Stomach (tissue), 4 donors: Measurements from ENCODE around the gene ACOT9.

Experiments
- POLR2A ChIP-seq, 4 donors: fragments of 450-650 bp; IDR thresholded peaks; one replicate each; pipeline ENCODE4 v1.6.1; 2016; ENCODE audit warnings: antibody characterized with exemption in 4 of 4, control low read depth in 2 of 4, mild to moderate bottlenecking in 1 of 4, moderate library complexity in 1 of 4
- TF ChIP-seq, protein P1 (sequence below), 7 experiments: fragments of 450-650 bp in 4 of 7; fragments of 200-600 bp in 3 of 7; sonication (generic) in 3 of 7; IDR thresholded peaks; one replicate each; pipeline ENCODE4 v1.5.1; 2016 to 2019; ENCODE audit warnings: antibody characterized with exemption in 7 of 7, control low read depth in 2 of 7, mild to moderate bottlenecking in 1 of 7

DNA sequence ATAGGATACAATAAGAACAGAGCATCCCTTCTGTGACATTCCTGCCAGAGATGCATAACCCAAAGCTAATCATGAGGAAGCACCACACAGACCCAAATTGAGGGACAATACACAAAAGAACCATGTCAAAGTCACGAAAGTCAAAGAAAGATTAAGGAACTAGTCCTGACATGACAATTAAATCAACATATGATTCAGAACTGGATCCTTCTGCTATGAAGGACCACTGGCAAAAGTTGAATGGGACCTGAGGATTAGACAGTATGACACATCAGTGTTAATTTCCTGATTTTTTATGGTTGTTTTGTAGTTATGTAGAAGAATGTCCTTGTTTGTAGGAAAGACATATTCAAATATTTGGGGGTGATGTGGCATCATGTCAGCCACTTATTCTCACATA, 13.9 kb downstream of the ACOT9 start:
- TF ChIP-seq, protein P1, sequence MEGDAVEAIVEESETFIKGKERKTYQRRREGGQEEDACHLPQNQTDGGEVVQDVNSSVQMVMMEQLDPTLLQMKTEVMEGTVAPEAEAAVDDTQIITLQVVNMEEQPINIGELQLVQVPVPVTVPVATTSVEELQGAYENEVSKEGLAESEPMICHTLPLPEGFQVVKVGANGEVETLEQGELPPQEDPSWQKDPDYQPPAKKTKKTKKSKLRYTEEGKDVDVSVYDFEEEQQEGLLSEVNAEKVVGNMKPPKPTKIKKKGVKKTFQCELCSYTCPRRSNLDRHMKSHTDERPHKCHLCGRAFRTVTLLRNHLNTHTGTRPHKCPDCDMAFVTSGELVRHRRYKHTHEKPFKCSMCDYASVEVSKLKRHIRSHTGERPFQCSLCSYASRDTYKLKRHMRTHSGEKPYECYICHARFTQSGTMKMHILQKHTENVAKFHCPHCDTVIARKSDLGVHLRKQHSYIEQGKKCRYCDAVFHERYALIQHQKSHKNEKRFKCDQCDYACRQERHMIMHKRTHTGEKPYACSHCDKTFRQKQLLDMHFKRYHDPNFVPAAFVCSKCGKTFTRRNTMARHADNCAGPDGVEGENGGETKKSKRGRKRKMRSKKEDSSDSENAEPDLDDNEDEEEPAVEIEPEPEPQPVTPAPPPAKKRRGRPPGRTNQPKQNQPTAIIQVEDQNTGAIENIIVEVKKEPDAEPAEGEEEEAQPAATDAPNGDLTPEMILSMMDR (IDR thresholded peaks at IDR 0.05) = no peak
- TF ChIP-seq POLR2A (IDR thresholded peaks at IDR 0.05) = no peak
